IMR-90 (cell line): Measurements from ENCODE around the gene RGS19. TPM values are rescaled to one million over a fixed set of nuclear protein-coding genes. Genes with fewer than 3 reads are reported as not detected.

Source experiments
- ATAC-seq: fragments of 200-7000 bp; cut with Tn5 transposase; 2 replicates; pipeline ENCODE4 v1.9.1; 2020; ENCODE audit warnings: low read depth, mild to moderate bottlenecking, moderate library complexity
- BruUV-seq: library from RNA; stranded (reverse); fragments of 400-500 nt; replicated peaks from 2 replicates; lab custom pipeline; 2021; lab: Mats Ljungman, UMichigan
- CTCF ChIA-PET: fragments of 300-600 bp; formaldehyde crosslinking; extraction: SDS; loops from one replicate; lab custom pipeline; 2021; ENCODE audit warnings: antibody characterized with exemption; lab: Yijun Ruan, JAX
- POLR2A ChIA-PET: fragments of 300-600 bp; sonication (Branson Sonifier 250); formaldehyde crosslinking; loops from one replicate; lab custom pipeline; 2022; ENCODE audit warnings: antibody characterized with exemption; ENCODE audit not compliant: unreplicated experiment; lab: Charles Lee
- DNase-seq: peaks from one replicate; pipeline ENCODE4 v3.0.0; 2013
- H2AFZ ChIP-seq: replicated peaks from 2 replicates; pipeline ENCODE3; 2013; ENCODE audit warnings: low read length, mild to moderate bottlenecking; ENCODE audit not compliant: poor library complexity
- H2AK5ac ChIP-seq: 2 replicates; pipeline ENCODE4 v1.6.1; 2013; ENCODE audit warnings: low read depth, low read length, inconsistent platforms
- H2AK9ac ChIP-seq: replicated peaks from 2 replicates; pipeline ENCODE3; 2013; ENCODE audit warnings: mild to moderate bottlenecking, low read depth, low read length, moderate library complexity; ENCODE audit not compliant: poor library complexity
- H2BK120ac ChIP-seq: 2 replicates; pipeline ENCODE4 v1.6.1; 2013; ENCODE audit warnings: low read depth, low read length, inconsistent platforms
- H2BK15ac ChIP-seq: 3 replicates; pipeline ENCODE4 v1.6.1; 2013; ENCODE audit warnings: low read depth, low read length, inconsistent platforms
- H2BK20ac ChIP-seq: 2 replicates; pipeline ENCODE4 v1.6.1; 2013; ENCODE audit warnings: low read depth, mild to moderate bottlenecking, inconsistent platforms, low read length, moderate library complexity
- H2BK5ac ChIP-seq: 2 replicates; pipeline ENCODE4 v1.6.1; 2013; ENCODE audit warnings: mild to moderate bottlenecking, low read depth, low read length, inconsistent platforms; ENCODE audit not compliant: poor library complexity, severe bottlenecking
- H3K14ac ChIP-seq: replicated peaks from 2 replicates; pipeline ENCODE4 v1.6.1; 2013; ENCODE audit warnings: low read depth, low read length, inconsistent platforms
- H3K18ac ChIP-seq: 2 replicates; pipeline ENCODE4 v1.6.1; 2013; ENCODE audit warnings: low read depth, low read length, control low read depth
- H3K23ac ChIP-seq: 2 replicates; pipeline ENCODE4 v1.6.1; 2013; ENCODE audit warnings: low read depth, low read length, inconsistent platforms
- H3K27ac ChIP-seq: 2 replicates; pipeline ENCODE4 v1.5.1; 2013; ENCODE audit warnings: mild to moderate bottlenecking, control low read depth, low read length; ENCODE audit not compliant: insufficient read depth
- H3K27me3 ChIP-seq: 2 replicates; pipeline ENCODE4 v1.6.1; 2013; ENCODE audit warnings: low read length; ENCODE audit not compliant: control insufficient read depth, insufficient read depth
- H3K36me3 ChIP-seq: 2 replicates; pipeline ENCODE4 v1.6.1; 2013; ENCODE audit warnings: low read length, mixed read lengths; ENCODE audit not compliant: control insufficient read depth, insufficient read depth
- H3K4ac ChIP-seq: 2 replicates; pipeline ENCODE4 v1.6.1; 2013; ENCODE audit warnings: low read depth, low read length, inconsistent platforms
- H3K4me1 ChIP-seq: 2 replicates; pipeline ENCODE4 v1.6.1; 2013; ENCODE audit warnings: low read length, mixed read lengths; ENCODE audit not compliant: control insufficient read depth, insufficient read depth
- H3K4me2 ChIP-seq: 2 replicates; pipeline ENCODE4 v1.6.1; 2013; ENCODE audit warnings: low read depth, mild to moderate bottlenecking, control low read depth, low read length, moderate library complexity
- H3K4me3 ChIP-seq: 2 replicates; pipeline ENCODE4 v1.5.1; 2013; ENCODE audit warnings: low read depth, mild to moderate bottlenecking, control low read depth, low read length, moderate library complexity; ENCODE audit not compliant: insufficient read depth
- H3K56ac ChIP-seq: 2 replicates; pipeline ENCODE4 v1.6.1; 2013; ENCODE audit warnings: low read length, inconsistent platforms; ENCODE audit not compliant: insufficient read depth; ENCODE audit errors: extremely low read depth
- H3K79me1 ChIP-seq, 2 experiments: 2 replicates each; pipeline ENCODE4 v1.6.1; 2013; ENCODE audit warnings: low read length in 2 of 2, inconsistent platforms in 1 of 2, low read depth in 1 of 2
- H3K9ac ChIP-seq: 2 replicates; pipeline ENCODE4 v1.6.1; 2013; ENCODE audit warnings: low read depth, low read length, control low read depth
- H3K9me1 ChIP-seq: 2 replicates; pipeline ENCODE4 v1.6.1; 2013; ENCODE audit warnings: low read length, inconsistent platforms; ENCODE audit not compliant: insufficient read depth
- H3K9me3 ChIP-seq: 2 replicates; pipeline ENCODE4 v1.6.1; 2013; ENCODE audit warnings: low read length; ENCODE audit not compliant: control insufficient read depth, insufficient read depth
- H4K20me1 ChIP-seq: 2 replicates; pipeline ENCODE4 v1.6.1; 2013; ENCODE audit warnings: low read length, inconsistent platforms; ENCODE audit not compliant: insufficient read depth
- H4K5ac ChIP-seq: 2 replicates; pipeline ENCODE4 v1.6.1; 2013; ENCODE audit warnings: mild to moderate bottlenecking, low read depth, low read length, control low read depth
- H4K8ac ChIP-seq, 2 experiments: 2 replicates each; pipeline ENCODE4 v1.6.1; 2013; ENCODE audit warnings: low read depth in 2 of 2, low read length in 2 of 2, control low read depth in 1 of 2, inconsistent platforms in 1 of 2
- H4K91ac ChIP-seq: 2 replicates; pipeline ENCODE4 v1.6.1; 2013; ENCODE audit warnings: low read depth, low read length, inconsistent platforms; ENCODE audit not compliant: insufficient read depth
- BHLHE40 ChIP-seq: fragments of 150-350 bp; IDR thresholded peaks from 2 replicates; pipeline ENCODE4 v1.6.1; 2016; ENCODE audit warnings: mild to moderate bottlenecking, low read depth, low read length
- CEBPB ChIP-seq: IDR thresholded peaks from 2 replicates; pipeline ENCODE4 v1.6.1; 2012; ENCODE audit warnings: low read depth, low read length, improper control_type of control experiment
- CHD1 ChIP-seq: IDR thresholded peaks from 2 replicates; pipeline ENCODE4 v1.6.1; 2012; ENCODE audit warnings: low read depth, low read length, improper control_type of control experiment
- FOS ChIP-seq: fragments of 150-350 bp; IDR thresholded peaks from 2 replicates; pipeline ENCODE4 v1.6.1; 2016; ENCODE audit warnings: low read depth, low read length
- MAFK ChIP-seq: IDR thresholded peaks from 2 replicates; pipeline ENCODE4 v1.6.1; 2012; ENCODE audit warnings: low read depth, low read length, improper control_type of control experiment
- MAZ ChIP-seq: IDR thresholded peaks from 2 replicates; pipeline ENCODE4 v1.6.1; 2012; ENCODE audit warnings: low read depth, mild to moderate bottlenecking, low read length, improper control_type of control experiment, moderate library complexity, borderline replicate concordance
- MXI1 ChIP-seq: IDR thresholded peaks from 2 replicates; pipeline ENCODE4 v1.6.1; 2012; ENCODE audit warnings: low read depth, mild to moderate bottlenecking, low read length, moderate library complexity, borderline replicate concordance
- NFE2L2 ChIP-seq: fragments of 150-350 bp; IDR thresholded peaks from 2 replicates; pipeline ENCODE4 v1.6.1; 2016; ENCODE audit warnings: low read depth, mild to moderate bottlenecking, low read length
- POLR2A ChIP-seq: IDR thresholded peaks from 2 replicates; pipeline ENCODE4 v1.6.1; 2012; ENCODE audit warnings: mild to moderate bottlenecking, low read depth, low read length
- RCOR1 ChIP-seq: IDR thresholded peaks from 2 replicates; pipeline ENCODE4 v1.6.1; 2012; ENCODE audit warnings: mild to moderate bottlenecking, low read length, improper control_type of control experiment; ENCODE audit not compliant: insufficient replicate concordance
- RFX5 ChIP-seq: IDR thresholded peaks from 2 replicates; pipeline ENCODE4 v1.8.0; 2012; ENCODE audit warnings: low read depth, mild to moderate bottlenecking, low read length, moderate library complexity
- SMC3 ChIP-seq: fragments of 150-350 bp; IDR thresholded peaks from 2 replicates; pipeline ENCODE4 v1.6.1; 2016; ENCODE audit warnings: low read depth, mild to moderate bottlenecking, antibody characterized with exemption, low read length, moderate library complexity
- WGBS, 2 experiments: methylation state at CpG; one replicate each; pipeline versions ENCODE4 v1.1.5 to v1.1.7; 2013; ENCODE audit warnings: missing lambda C conversion rate in 2 of 2; ENCODE audit not compliant: insufficient read length in 1 of 2; ENCODE audit errors: extremely low coverage in 2 of 2; 5-methylcytosine and 5-hydroxymethylcytosine counted together
- dilution Hi-C: fragments of 300-500 bp; cut with HindIII; formaldehyde crosslinking; loops from one replicate; pipeline ENCODE4 v1.14.3; 2018; ENCODE audit warnings: low sequenced_read_pairs; ENCODE audit not compliant: unreplicated experiment
- in situ Hi-C: fragments of 300-500 bp; cut with MboI; formaldehyde crosslinking; loops from 3 replicates; pipeline ENCODE4 v1.14.3; 2019; ENCODE audit warnings: low sequenced_read_pairs, inconsistent platforms, mixed read lengths
- intact Hi-C: fragments of 100-400 bp; cut with micrococcal nuclease; formaldehyde crosslinking; loops from 2 replicates; pipeline ENCODE4 v1.10.0; 2022
- polyA plus RNA-seq, 3 experiments: library from polyadenylated mRNA; depleted of rRNA; stranded (reverse); fragments of >200 nt; gene quantifications; 2 replicates each; pipeline ENCODE4 v1.2.3, GENCODE V29; 2012; ENCODE audit warnings: low replicate concordance in 1 of 3
- total RNA-seq: library from RNA; depleted of rRNA; stranded (reverse); fragments of >200 nt; gene quantifications from 2 replicates; pipeline ENCODE4 v1.2.3, GENCODE V29; 2012
- TF ChIP-seq, protein P1 (sequence below): conservative IDR thresholded peaks from 2 replicates; pipeline ENCODE4 v1.5.1; 2012; ENCODE audit warnings: mild to moderate bottlenecking, low read depth, low read length, improper control_type of control experiment

Gene RGS19
- total and polyA plus RNA-seq, 2 of the 4 experiments (the other 2 are of a cell fraction): 7.7 to 17.5 TPM

DNA sequence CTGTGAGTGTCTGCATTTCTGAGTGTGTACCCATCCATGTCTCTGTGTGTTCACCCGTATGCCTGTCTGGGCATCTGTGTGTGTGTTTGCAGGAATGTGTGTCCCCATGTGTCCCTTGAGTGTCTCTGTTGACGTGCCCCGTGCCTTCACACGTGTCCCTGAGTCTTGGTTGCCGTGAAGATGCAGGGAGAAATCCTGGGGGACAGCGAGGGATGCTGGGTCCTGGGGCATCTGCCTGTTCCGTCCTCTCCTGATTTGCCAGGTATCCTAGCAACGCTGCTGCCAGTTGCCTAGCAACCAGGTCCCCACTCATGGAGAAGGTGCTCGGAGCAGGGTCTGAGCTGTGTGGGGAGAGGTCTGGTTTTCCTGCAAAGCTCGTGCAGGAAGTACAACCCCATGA, 10.8 kb upstream of the RGS19 start:
- Histone ChIP-seq H2AK5ac (no peak overlapping the region), H2BK15ac (no peak overlapping the region), H2AFZ (no peak overlapping the region), H3K9ac (no peak overlapping the region), H2AK9ac (peak overlapping the region; percentile 61), H3K14ac (no peak overlapping the region), H3K18ac (no peak overlapping the region), H3K9me1 (no peaks in the 10 kb centered on the region), H3K36me3 (no peaks in the 10 kb centered on the region), H3K27me3 (peaks cover 43% of the 10 kb centered on the region), H3K4me3 (no peak overlapping the region), H3K27ac (no peak overlapping the region), H2BK20ac (no peak overlapping the region), H3K4ac (no peak overlapping the region), H3K4me2 (no peak overlapping the region), H4K20me1 (0 out of 2 replicates have a peak, but pooled peaks cover 4% of the 10 kb centered on the region), H4K8ac (no peak overlapping the region), H4K91ac (no peak overlapping the region), H3K9me3 (peaks cover 8% of the 10 kb centered on the region; the same call in 1 of the 2 replicates), H4K5ac (no peak overlapping the region), H2BK120ac (no peak overlapping the region), H3K23ac (no peak overlapping the region), H3K56ac (no peak overlapping the region), H3K4me1 (no peaks in the 10 kb centered on the region), H2BK5ac (no peak overlapping the region), H3K79me1 (no peaks in the 10 kb centered on the region)
- DNase-seq (no peak), ATAC-seq (no peak)
- BruUV-seq: no TSS peak
- no CpG with 5 or more reads among the region's 10 CpGs for WGBS, 2 experiments
- in situ Hi-C loops (no loop called here), dilution Hi-C loops (no loop called here), intact Hi-C loops (no loop called here)
- TF ChIP-seq CHD1 (no peak), CEBPB (no peak), RCOR1 (no peak), MAZ (no peak), SMC3 (no peak), POLR2A (no peak), RFX5 (no peak), MAFK (no peak), NFE2L2 (no peak), FOS (no peak), MXI1 (no peak), BHLHE40 (no peak)
- TF ChIP-seq, protein P1, sequence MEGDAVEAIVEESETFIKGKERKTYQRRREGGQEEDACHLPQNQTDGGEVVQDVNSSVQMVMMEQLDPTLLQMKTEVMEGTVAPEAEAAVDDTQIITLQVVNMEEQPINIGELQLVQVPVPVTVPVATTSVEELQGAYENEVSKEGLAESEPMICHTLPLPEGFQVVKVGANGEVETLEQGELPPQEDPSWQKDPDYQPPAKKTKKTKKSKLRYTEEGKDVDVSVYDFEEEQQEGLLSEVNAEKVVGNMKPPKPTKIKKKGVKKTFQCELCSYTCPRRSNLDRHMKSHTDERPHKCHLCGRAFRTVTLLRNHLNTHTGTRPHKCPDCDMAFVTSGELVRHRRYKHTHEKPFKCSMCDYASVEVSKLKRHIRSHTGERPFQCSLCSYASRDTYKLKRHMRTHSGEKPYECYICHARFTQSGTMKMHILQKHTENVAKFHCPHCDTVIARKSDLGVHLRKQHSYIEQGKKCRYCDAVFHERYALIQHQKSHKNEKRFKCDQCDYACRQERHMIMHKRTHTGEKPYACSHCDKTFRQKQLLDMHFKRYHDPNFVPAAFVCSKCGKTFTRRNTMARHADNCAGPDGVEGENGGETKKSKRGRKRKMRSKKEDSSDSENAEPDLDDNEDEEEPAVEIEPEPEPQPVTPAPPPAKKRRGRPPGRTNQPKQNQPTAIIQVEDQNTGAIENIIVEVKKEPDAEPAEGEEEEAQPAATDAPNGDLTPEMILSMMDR: no peak
- ChIA-PET CTCF (no interaction called here), POLR2A (no interaction called here)
